Gastrocnemius medialis (tissue), 4 donors: Measurements from ENCODE around the gene POLD2.

ENCODE experiments used
- CTCF ChIP-seq, 5 experiments: fragments of 450-650 bp in 3 of 5; fragments of 200-600 bp in 2 of 5; sonication (generic) in 2 of 5; IDR thresholded peaks in 4 of 5; conservative IDR thresholded peaks in 1 of 5; 1 replicate in 4 of 5; 2 replicates in 1 of 5; pipeline ENCODE4 v1.5.1; 2016 to 2019; ENCODE audit warnings: antibody characterized with exemption in 5 of 5, mild to moderate bottlenecking in 3 of 5, moderate library complexity in 3 of 5
- POLR2A ChIP-seq, 2 donors: fragments of 450-650 bp; IDR thresholded peaks; one replicate each; pipeline ENCODE4 v1.6.1; 2017; ENCODE audit warnings: antibody characterized with exemption in 2 of 2, mild to moderate bottlenecking in 2 of 2, moderate library complexity in 2 of 2

- no peak for TF ChIP-seq CTCF (IDR thresholded peaks at IDR 0.05 in 4 of 5, conservative IDR thresholded peaks at IDR 0.05 in 1 of 5)
- TF ChIP-seq POLR2A (IDR thresholded peaks at IDR 0.05) = no peak
These were observed 13.4 kb downstream of the POLD2 start for GRCh38 chr7:44109991-44110390.
